Fibroblast of lung (primary cell): ENCODE results near the gene SKP1.

Experiments used
- CTCF ChIP-seq, 2 donors: IDR thresholded peaks in 1 of 2; conservative IDR thresholded peaks in 1 of 2; 1 replicate in 1 of 2; 2 replicates in 1 of 2; pipeline ENCODE4 v1.5.1; 2011 to 2012; ENCODE audit warnings: low read length in 2 of 2, control low read depth in 1 of 2, inconsistent platforms in 1 of 2, low read depth in 1 of 2, mild to moderate bottlenecking in 1 of 2
- EZH2 ChIP-seq: IDR thresholded peaks from 2 replicates; pipeline ENCODE4 v1.5.1; 2012; ENCODE audit warnings: low read length, control low read depth, mild to moderate bottlenecking; ENCODE audit errors: missing control alignments

GRCh38 chr5:134184155-134185135 is 7.7 kb upstream of the SKP1 start:
- TF ChIP-seq CTCF (conservative IDR thresholded peaks at IDR 0.05 in 1 of 2, IDR thresholded peaks at IDR 0.05 in 1 of 2; ENCODE audit: low read depth in 1 of 2, low read length in 2 of 2) (peak; percentile 93), EZH2 (no peak)
